ENCODE measurements around the gene SLC2A1.

DNA sequence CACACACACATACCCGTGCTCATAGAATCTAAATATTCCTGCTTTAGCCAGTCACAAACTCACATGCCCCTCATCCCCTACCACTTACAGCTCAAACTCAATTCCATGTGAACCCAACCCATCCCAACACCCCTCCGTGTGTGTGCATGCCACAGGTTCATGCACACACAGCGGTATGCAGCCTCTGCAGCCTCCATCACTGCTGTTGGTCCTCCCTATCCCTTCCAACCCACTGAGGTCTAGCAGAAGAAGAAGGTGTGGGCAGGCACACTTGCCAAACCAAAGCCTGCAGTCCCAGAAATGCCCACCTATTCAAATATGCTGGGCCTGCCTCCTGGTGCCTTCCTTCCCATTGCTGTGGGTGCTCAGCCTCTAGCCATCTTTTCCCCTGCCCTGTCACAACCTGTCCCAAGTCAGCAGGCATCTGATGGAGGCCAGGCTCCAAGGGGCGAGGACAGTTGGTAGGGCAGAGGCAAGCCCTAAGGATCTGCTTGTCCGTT, 26.2 kb downstream of the SLC2A1 start:
- TF ChIP-seq, protein P1, sequence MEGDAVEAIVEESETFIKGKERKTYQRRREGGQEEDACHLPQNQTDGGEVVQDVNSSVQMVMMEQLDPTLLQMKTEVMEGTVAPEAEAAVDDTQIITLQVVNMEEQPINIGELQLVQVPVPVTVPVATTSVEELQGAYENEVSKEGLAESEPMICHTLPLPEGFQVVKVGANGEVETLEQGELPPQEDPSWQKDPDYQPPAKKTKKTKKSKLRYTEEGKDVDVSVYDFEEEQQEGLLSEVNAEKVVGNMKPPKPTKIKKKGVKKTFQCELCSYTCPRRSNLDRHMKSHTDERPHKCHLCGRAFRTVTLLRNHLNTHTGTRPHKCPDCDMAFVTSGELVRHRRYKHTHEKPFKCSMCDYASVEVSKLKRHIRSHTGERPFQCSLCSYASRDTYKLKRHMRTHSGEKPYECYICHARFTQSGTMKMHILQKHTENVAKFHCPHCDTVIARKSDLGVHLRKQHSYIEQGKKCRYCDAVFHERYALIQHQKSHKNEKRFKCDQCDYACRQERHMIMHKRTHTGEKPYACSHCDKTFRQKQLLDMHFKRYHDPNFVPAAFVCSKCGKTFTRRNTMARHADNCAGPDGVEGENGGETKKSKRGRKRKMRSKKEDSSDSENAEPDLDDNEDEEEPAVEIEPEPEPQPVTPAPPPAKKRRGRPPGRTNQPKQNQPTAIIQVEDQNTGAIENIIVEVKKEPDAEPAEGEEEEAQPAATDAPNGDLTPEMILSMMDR (IDR thresholded peaks at IDR 0.05; ENCODE audit: insufficient read depth, low read length), result no peak
- TF ChIP-seq POLR2AphosphoS5 (IDR thresholded peaks at IDR 0.05; ENCODE audit: low read depth), result no peak
- TF ChIP-seq, protein P2, sequence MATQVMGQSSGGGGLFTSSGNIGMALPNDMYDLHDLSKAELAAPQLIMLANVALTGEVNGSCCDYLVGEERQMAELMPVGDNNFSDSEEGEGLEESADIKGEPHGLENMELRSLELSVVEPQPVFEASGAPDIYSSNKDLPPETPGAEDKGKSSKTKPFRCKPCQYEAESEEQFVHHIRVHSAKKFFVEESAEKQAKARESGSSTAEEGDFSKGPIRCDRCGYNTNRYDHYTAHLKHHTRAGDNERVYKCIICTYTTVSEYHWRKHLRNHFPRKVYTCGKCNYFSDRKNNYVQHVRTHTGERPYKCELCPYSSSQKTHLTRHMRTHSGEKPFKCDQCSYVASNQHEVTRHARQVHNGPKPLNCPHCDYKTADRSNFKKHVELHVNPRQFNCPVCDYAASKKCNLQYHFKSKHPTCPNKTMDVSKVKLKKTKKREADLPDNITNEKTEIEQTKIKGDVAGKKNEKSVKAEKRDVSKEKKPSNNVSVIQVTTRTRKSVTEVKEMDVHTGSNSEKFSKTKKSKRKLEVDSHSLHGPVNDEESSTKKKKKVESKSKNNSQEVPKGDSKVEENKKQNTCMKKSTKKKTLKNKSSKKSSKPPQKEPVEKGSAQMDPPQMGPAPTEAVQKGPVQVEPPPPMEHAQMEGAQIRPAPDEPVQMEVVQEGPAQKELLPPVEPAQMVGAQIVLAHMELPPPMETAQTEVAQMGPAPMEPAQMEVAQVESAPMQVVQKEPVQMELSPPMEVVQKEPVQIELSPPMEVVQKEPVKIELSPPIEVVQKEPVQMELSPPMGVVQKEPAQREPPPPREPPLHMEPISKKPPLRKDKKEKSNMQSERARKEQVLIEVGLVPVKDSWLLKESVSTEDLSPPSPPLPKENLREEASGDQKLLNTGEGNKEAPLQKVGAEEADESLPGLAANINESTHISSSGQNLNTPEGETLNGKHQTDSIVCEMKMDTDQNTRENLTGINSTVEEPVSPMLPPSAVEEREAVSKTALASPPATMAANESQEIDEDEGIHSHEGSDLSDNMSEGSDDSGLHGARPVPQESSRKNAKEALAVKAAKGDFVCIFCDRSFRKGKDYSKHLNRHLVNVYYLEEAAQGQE (IDR thresholded peaks at IDR 0.05; ENCODE audit: insufficient replicate concordance, low read depth), result no peak
- no peak for TF ChIP-seq GABPA (IDR thresholded peaks at IDR 0.05; ENCODE audit: low read depth)

Measured in HL-60 (cell line).